Esophagus mucosa (tissue), 1 donor: ENCODE measurements around the gene CATSPER3. TPM values are rescaled to one million over a fixed set of nuclear protein-coding genes. Genes with fewer than 3 reads are reported as not detected.

Experiments used
- ATAC-seq: fragments of 200-7000 bp; cut with Tn5 transposase; one replicate; pipeline ENCODE4 v1.9.1; 2020
- total RNA-seq: library from RNA; stranded (reverse); gene quantifications from one replicate; pipeline ENCODE4 v1.2.4, GENCODE V29; 2023
- donor health status: DM: yes; HTN: yes; CAD: no.

CATSPER3 gene
- total RNA-seq = 0.40 TPM

DNA sequence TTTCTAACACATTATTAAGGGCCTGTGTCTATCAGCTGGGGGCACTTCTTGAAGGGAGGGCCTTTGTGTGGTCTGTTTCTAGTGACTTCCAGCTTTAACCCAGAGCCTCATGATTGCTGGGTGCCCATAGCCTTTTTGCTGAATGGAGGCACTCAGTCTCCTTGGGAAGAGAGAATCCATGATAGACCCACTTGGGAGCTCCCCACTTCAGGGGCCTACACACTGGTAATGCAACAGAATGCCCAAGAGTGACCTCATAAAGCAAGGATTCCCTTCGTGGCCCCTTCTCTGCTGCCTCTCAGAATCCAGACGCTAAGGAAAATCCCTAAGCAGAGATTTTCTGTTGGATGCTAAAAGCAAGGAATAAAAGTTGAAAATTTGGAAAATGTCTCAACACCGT lies at the start of gene CATSPER3:
Gene CATSPER3, plus strand, starts transcription at position 301 of the 400 bp plus-strand sequence. Its CDS starts 85 bp downstream, at position 386.
- no peak for ATAC-seq

DNA sequence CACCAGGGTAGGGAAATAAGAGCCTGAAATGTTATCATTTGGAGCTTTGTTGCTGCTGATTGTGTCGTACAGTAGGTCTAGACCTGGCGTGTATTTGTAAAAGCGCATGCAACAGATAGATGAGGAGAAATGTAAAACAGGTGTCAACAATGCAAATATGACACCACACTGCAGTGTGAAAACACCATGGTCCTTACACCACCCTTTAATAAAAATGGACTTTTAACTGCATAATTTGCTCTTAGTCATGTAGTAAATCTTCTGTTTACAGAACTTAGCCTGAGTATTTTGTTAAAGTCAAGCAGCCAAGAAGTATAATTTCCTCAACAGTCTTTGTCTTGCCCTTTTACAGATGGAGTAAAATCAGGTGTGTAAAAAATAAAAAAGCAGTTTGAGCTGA lies 48.8 kb upstream of the CATSPER3 start:
- ATAC-seq = no peak

DNA sequence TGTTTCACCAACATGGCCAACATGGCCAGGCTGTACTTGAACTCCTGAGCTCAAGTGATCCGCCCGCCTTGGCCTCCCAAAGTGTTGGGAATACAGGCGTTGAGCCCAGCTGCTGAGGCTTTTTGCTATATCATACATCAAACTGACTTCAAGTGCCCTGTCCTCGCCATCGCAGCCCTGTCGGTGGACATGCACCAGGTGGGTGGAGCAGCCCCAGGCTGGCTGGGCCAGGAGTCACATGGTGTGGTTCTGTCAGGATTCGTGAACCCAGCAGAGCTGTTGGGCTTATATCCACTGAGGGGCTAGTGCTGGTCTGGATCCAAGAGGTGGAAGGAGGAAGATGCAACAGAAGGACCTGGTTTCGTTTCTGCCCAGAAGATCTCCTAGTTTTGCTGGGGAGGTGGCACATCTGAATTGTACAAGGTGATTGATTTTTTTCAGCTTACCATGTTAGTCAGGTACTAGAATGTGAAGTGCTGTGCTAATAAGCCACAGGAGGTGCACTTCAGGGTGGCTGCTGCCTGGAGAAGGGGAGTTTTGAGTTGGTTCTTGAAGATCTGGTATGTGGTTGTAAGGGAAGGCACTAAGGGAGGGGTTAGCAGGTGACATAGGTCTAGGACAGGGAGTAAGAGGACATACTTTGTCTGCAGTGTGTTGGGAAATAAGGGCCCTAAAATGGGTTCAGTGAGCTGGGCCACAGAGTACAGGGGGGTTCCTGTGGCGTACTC lies 46.7 kb upstream of the CATSPER3 start:
- no peak for ATAC-seq

DNA sequence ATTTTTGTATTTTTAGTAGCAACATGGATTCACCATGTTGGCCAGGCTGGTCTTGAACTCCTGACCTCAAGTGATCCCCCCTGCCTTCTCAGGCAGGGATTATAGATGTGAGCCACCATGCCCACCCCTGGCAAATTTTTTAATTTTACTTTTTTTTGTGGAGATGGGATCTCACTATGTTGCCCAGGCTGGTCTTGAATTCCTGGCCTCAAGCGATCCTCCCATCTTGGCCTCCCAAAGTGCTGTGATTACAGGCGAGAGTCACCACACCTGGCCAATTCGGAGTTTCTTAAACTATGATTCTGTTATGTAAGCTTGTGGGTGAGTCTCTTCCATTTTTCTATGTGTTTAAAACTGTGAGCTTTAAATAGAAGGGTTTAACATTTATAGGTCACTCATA lies 35.2 kb upstream of the CATSPER3 start:
- ATAC-seq = no peak

DNA sequence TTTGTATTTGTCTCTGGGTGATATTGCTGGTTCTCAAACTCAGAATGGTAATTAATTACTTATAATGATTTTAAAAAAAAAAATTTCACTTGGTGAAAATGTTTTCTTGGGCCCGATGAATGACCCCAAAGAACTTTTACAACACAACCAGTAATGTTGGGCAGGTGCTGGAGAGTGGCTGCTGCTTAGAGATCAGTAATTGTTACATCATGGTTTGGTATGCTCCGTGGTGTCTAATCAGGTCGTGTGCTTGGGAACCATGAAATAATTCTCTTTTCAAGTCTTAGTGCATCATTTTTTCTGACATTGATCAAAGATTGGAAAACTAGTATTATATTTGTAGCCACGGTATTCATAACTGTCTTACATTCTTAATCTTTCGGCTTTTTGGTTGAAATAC lies 33.5 kb upstream of the CATSPER3 start:
- ATAC-seq = no peak

DNA sequence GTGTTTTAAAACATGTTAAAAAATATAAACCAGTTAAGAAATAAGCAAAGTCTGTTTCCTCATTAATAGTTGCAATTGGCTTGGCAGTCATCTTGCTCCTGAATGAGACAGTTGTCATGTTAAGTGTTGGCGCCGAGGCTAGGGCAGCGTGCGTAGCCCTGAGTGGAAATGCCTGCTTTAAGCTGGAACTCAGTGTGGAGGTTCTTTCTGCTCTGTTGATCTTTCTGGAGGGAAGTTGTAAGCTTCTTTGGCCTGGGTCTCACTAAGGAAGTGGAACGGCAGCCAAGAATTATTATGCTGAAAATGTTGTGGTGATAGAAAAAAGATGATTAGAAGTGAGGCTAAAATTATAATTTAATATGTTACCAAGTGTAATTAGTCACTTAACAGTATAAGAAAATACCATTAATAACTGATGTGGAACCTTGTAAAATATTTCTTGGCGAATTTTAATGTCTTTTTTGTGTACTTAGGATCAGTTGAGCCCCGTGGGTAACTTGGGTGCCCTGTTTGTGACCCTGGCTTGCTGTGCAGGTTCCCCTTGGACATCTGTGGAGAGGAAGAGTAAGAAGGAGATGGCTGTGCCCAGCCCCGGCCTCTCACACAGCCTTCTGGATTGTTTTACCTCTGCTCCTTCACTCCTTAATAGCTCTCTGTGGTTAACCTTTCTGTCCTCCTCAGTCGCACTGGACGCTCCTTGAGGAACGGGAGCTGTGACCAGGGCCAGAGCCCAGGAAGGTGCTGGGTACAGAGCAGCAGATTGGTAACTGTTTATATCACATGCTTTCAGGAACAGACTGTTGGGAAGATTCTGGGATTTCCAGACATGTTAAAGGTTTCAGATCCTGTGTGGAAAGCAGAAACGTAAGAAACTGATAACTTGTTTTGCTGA lies 31.8 kb upstream of the CATSPER3 start:
- no peak for ATAC-seq

DNA sequence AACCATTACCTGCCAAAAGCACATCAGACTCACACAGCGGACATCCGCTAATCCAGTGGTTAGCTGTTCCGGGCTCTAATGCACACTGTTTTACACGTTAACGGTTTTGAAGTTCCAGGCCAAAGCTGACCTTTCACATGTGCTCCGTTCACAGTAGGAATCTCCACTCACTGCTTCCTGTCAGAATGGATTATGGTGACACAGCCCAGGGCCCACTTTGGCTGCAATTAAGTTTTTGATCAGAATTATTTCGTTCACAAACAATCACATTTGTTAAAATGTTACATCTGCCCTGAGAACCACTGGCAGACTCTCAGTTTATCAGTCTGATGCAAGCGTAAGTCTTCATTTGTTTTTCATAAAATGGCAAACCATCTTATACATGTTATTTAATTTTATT lies 30.2 kb upstream of the CATSPER3 start:
- ATAC-seq = no peak

DNA sequence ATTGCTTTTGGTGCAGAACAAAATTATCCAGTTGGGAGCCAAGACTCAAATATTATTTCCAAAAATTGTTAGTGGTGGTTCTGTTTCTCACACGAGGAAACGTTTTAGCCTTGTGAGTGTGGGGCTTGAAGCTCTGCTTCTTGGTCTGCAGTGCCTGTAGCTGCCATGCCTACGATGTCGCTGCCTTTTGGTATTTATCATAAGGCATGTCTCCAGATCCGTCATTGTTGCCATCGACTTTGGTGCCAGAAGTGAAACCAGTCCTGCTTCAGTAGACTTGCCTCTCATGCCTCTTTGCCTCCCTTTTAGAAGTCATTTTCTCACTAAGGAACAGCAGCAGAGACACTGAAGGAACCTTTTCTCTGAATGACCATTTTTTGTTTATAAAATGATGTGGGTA lies 29.7 kb upstream of the CATSPER3 start:
- no peak for ATAC-seq

DNA sequence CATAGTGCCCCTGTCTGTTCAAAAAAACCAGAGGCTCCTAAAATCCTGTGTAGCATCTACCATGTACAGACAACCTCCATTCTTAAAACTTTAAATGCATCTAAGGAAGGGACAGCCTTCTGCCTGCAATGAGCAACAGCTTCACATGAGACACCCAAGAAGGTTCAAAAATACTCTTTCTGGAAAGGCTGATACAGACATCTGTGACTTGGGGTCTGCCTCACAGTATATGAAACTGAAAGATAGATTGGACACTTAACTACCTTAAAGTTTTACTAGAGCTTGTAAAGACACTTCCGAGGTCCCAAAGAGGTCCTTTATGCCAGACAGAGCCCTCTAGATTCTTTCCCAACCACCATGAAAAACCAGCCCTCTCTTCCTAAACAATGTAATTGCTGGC lies 28.2 kb upstream of the CATSPER3 start:
- ATAC-seq = no peak

DNA sequence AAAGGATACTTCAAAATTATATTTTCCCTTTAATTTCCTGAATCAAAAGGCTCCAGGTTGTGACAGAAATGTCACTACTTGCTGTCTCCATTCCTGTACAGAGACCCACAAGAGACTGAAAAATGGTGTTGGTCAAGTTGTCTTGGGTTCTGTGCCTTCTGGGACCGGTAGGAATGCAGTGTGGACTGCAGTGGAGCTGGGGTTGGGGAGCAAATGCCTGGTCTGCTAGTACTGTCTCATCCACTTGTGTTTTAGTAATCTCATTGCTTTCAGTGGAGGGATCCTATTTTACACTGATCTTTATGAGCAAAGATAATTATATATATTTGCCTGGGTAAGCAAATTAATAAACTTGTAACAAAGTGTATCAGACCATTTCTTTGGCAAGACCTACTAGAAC lies 24.2 kb upstream of the CATSPER3 start:
- no peak for ATAC-seq

DNA sequence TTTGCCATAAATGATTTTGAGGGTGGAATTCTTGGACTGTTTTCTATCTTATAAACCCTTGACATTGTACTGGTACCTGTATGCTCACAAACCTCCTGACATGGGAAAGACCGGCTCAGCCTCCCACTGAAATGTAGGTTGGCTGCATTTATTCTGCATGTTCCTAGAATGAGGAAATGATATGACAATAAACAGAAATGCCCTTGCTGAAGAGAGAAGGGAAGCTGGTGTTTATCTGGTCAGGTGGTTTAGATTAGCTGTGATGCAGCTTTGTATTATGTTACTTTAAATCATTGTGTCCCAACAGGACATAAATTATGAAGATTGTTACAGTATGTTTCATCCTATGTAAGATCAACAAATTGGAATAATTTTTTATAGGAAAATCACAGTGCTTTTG lies 23.1 kb upstream of the CATSPER3 start:
- no peak for ATAC-seq

DNA sequence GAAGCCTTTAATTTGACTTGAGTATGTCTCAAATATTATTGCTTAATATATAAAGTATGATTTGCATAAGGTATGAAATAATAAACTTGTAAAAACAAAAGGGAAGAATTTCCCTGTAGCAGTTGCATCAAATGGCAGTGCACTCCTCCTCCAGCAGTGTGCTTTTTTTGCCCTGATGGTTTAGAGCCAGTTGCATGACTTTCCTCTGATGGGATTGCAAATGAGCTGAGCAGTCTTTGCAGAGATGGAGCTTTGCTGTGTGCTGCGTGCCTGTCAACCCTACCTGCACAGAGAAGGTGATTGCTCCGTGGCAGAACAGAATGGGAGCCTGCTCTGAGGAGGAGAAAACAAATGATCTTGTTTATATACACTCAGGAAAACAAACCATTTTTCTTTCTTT lies 22.7 kb upstream of the CATSPER3 start:
- ATAC-seq = no peak

DNA sequence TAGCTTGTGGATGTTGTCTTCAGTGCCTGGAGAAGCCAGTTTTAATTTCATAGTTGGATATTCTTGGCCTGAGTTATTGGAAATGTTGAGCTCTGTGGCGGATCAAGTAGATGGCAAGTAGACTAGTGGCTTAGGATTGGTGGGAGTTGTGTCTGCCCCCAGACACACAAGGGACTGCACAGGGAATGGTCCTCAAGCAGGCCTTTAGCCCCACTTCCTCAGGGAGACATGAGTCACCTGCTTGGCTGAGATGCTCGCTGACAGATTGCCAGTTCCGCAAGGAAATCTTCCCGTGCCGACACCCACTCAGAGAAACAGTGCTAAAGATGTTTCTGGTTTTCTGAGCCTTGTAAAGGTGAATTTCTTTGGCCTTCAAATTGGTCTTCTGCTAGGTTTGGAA lies 18.8 kb upstream of the CATSPER3 start:
- ATAC-seq = peak; percentile 29

DNA sequence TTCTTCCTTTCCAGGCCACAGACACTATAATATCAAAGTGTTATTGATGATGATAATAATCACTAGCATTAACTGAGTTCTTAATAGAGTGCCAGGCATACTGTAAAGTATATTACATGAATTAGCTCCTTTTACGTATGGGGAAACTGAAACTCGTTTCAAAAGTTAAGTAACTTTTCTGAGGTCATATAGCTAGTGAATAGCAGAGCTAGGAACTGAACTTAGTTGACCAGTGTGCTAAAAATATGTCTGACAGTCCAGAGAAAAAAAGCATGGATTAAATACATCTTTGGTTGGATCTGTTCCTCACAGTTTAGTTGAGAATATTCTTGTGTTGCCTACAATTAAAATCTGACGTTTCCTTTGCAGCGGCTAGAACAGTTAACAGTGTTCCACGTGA lies 18.4 kb upstream of the CATSPER3 start:
- ATAC-seq = no peak

DNA sequence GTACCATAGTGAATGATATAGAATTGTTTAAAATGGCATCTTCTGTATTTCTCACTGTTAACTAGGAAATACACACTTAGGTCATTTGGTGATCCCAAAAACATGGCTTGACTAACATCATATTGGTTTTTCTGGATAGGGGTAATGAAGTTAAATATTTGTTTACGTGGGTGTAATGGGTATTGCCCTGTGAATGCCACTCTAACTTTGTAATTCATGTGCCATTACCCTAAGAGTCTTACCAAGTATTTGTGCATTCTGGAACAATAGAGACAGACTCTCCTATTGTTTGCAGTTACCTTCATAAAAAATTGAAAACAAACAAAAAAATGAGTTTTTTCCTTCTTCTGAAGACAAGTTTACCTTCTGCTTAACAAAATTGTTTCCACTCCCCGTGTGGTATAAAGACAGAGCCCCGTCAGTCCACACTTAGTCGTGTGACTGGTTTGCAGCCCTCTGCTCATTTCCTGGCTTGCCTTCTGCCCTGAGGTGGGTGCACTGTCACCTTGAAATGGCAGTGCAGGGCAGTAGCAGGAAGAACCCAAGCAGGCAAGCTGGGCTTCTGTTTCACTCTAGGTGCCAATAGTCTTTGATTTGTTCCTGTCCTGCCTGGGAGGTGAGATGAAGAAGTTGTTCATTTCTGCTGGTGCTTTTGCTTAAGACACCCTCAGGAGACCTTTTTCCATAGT lies 9.6 kb upstream of the CATSPER3 start:
- peak; percentile 31 for ATAC-seq

DNA sequence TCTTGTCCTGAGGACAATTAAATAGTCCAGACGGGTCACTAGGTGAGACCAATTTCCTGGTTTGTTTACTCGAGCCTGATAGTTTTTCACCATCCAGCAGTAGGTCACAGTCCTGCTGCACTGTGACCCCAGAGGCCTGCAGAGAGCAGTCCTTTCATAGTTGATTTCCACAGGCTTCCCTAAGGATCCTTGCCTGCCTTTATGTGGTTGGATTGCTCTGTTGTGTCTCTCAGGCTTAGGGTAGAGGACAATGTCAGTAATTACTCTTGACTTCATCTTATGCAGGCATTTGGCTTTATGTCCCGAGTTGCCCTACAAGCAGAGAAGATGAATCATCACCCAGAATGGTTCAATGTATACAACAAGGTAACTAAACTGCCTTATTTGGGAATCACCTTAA lies 9.0 kb upstream of the CATSPER3 start:
- ATAC-seq = peak; percentile 71

DNA sequence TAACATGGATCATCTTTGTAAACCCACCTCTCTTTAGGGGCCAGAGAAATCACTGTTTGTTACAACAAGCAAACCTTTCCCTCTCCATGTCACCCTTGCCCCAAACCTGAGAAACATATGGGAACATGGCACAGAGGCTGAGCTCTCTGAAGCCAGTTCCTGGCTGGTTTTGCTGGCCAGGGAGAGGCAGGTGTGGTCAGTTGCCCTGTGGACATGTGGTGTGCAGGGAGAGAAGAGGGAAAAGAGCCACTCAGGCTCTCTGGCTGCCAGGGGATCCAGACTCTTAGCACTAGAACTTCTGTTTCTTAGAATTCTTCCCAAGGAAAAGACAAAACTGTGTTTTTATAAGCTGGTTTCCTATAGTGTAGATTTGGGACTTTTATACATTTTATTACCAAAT lies 4.6 kb upstream of the CATSPER3 start:
- ATAC-seq = no peak

DNA sequence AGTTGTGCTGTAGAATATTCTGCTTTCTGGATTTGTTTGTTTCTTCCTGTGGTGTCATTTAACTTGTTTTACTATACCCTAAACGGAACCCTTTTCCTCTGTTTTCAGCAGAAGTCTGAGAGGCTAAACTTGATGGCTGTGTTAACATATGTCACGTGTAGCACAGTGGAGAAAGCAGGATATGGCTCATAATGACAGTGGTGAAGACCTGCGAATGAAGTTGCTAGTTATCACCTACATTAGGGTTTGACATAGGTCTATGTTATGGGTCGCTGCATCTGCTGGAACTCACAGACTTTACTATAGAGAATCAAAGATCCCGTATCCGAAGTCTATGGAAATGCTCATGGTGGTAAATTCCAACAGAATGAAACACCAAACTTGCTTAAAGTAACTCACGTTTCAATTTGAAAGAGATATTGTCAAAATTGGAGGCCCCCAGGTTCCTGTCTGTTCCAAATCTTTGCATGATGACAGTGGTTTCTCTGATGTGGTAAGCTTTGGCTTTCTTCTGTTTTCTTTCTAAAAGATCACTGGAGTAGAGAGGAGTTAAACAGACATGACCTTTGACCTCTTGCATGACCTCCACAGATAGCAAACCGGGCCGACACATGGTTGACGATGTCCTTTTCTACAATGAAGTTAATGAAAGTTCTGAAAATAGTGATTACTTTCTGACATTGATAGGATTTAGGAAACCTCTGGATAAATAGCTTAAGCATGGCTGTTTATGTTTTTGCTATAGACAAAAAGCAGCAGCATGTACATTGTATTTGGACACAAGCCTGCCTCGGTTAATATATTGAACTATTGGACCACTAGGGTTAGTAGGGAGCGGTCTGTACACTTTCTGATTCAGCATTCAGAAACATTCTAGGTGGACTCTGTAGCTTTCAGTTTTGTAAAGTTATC lies 3.1 kb upstream of the CATSPER3 start:
- no peak for ATAC-seq

DNA sequence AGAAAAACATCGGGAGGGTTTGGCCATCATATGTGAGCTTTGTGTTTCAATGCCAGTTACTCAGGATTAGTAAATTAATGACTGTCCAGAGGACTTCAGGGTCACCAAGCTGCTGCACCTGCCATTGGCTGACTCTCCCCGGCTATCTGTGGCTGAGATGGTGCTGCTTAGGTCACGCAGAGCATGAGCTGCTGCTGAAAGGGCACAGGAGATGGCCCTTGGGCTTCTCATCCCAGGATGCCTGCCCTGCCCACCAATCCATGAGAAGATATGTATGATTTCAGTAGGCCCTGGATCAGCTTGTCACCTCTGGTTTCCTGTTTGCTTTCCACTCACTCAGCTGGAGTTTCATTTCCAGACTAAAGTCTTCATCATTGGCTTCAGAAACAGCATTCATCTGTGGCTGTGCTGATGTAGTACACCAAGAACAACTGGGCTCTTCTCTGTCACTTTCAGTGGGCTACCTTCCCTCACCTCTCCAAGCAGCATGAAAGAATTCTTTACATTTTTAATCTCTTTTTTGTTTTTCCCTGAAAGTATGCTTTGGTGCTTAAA lies 2.4 kb upstream of the CATSPER3 start:
- no peak for ATAC-seq

DNA sequence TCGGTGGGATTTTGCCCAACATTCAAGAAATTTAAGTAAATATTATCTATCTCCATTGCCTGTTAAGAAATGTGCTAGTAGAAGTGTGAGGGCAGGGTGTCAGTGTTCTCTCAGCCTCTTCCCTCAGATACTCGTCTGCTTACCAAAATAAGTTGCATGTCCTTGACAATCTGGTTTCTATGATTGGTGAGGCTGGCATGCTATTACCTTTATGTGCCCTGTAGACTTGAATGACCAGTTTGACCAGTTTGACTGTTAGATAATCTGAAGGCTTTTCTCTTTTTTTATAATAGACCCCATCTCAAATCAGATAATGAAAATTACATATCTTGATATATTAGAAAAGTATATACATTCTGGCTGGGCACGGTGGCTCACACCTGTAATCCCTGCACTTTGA lies 348 bp downstream of the CATSPER3 start:
- peak; percentile 84 for ATAC-seq

DNA sequence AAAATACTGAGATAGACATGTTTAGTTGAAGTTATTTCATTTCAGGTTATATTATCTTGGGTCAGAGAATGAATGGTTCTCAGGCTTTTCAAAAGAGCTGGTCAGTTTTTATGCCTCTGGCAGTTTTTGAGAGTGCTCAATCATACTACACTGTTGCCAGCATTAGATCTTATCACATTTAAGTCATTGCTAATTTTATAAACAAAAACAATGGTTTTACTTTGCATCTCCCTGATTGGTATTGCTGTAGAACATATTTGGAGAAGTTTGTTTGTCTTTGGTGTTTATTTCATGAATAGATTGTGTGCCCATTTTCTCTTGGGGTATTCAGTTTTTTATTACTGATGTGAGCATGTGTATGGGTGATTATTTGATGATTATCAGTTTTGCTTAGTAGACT lies 1.5 kb downstream of the CATSPER3 start:
- no peak for ATAC-seq
